ENCODE measurements around the gene AGO3.
"Not testable (repeated sequence)": the region's sequence is repeated elsewhere in the genome, so short reads cannot be mapped to it uniquely, and the experiment has no call there.

AGO3 gene

GRCh38 chr1:35925741-35926140 lies 5.2 kb upstream of the AGO3 start:
- no peak for DNase-seq (ENCODE audit: low read depth in 2 of 2)

- no peak for DNase-seq (ENCODE audit: low read depth in 2 of 2)
Observed at GRCh38 chr1:35927472-35927871, 3.4 kb upstream of the AGO3 start.

- DNase-seq (ENCODE audit: low read depth in 2 of 2), result peak; percentile 1 to 8
Observed at GRCh38 chr1:35929730-35930592, 944 bp upstream of the AGO3 start.

- DNase-seq (ENCODE audit: low read depth in 2 of 2), result no peak
Observed at GRCh38 chr1:35931446-35932157, 697 bp downstream of the AGO3 start.

- no peak for DNase-seq (ENCODE audit: low read depth in 2 of 2)
Observed at GRCh38 chr1:35932158-35932636, 1.3 kb downstream of the AGO3 start.

- no peak for DNase-seq (ENCODE audit: low read depth in 2 of 2)
Observed at GRCh38 chr1:35932941-35933340, 2.0 kb downstream of the AGO3 start.

- DNase-seq (ENCODE audit: low read depth in 2 of 2), result no peak
Observed at GRCh38 chr1:35935442-35936388, 4.8 kb downstream of the AGO3 start.

GRCh38 chr1:35936838-35937237 lies 5.9 kb downstream of the AGO3 start:
- DNase-seq (ENCODE audit: low read depth in 2 of 2), result no peak

- no peak for DNase-seq (ENCODE audit: low read depth in 2 of 2)
Observed at GRCh38 chr1:35939484-35939883, 8.6 kb downstream of the AGO3 start.

- DNase-seq (ENCODE audit: low read depth in 2 of 2), result no peak
Observed at GRCh38 chr1:35945327-35945726, 14.4 kb downstream of the AGO3 start.

GRCh38 chr1:35947547-35947946 lies 16.6 kb downstream of the AGO3 start:
- DNase-seq (ENCODE audit: low read depth in 2 of 2), result no peak

- DNase-seq (ENCODE audit: low read depth in 2 of 2), result no peak
Observed at GRCh38 chr1:35958558-35958957, 27.7 kb downstream of the AGO3 start.

GRCh38 chr1:35959304-35959703 lies 28.4 kb downstream of the AGO3 start:
- DNase-seq (ENCODE audit: low read depth in 2 of 2), result no peak

- DNase-seq (ENCODE audit: low read depth in 2 of 2), result no peak
Observed at GRCh38 chr1:35962952-35963351, 32.0 kb downstream of the AGO3 start.

- not testable (repeated sequence) for DNase-seq (ENCODE audit: low read depth in 2 of 2)
Observed at GRCh38 chr1:35964277-35964676, 33.4 kb downstream of the AGO3 start.

- no peak for DNase-seq (ENCODE audit: low read depth in 2 of 2)
Observed at GRCh38 chr1:35968396-35968795, 37.5 kb downstream of the AGO3 start.

GRCh38 chr1:35971601-35972000 lies 40.7 kb downstream of the AGO3 start:
- no peak for DNase-seq (ENCODE audit: low read depth in 2 of 2)

GRCh38 chr1:35972631-35973030 lies 41.7 kb downstream of the AGO3 start:
- DNase-seq (ENCODE audit: low read depth in 2 of 2), result not testable (repeated sequence)

GRCh38 chr1:35980090-35980489 lies 49.2 kb downstream of the AGO3 start:
- DNase-seq (ENCODE audit: low read depth in 2 of 2), result no peak

- DNase-seq (ENCODE audit: low read depth in 2 of 2), result no peak
Observed at GRCh38 chr1:35988237-35988636, 57.3 kb downstream of the AGO3 start.

- no peak for DNase-seq (ENCODE audit: low read depth in 2 of 2)
Observed at GRCh38 chr1:36006941-36007500, 76.1 kb downstream of the AGO3 start.

GRCh38 chr1:36007741-36008140 lies 76.8 kb downstream of the AGO3 start:
- DNase-seq (ENCODE audit: low read depth in 2 of 2), result no peak
